ENCODE measurements around the gene TTLL3. TPM values are rescaled to one million over a fixed set of nuclear protein-coding genes. Genes with fewer than 3 reads are reported as not detected.
"Not testable (repeated sequence)": the region's sequence is repeated elsewhere in the genome, so short reads cannot be mapped to it uniquely, and the experiment has no call there.

Gene TTLL3
- total RNA-seq, 1 donor from 2014 or later, result 11.1 TPM

DNA sequence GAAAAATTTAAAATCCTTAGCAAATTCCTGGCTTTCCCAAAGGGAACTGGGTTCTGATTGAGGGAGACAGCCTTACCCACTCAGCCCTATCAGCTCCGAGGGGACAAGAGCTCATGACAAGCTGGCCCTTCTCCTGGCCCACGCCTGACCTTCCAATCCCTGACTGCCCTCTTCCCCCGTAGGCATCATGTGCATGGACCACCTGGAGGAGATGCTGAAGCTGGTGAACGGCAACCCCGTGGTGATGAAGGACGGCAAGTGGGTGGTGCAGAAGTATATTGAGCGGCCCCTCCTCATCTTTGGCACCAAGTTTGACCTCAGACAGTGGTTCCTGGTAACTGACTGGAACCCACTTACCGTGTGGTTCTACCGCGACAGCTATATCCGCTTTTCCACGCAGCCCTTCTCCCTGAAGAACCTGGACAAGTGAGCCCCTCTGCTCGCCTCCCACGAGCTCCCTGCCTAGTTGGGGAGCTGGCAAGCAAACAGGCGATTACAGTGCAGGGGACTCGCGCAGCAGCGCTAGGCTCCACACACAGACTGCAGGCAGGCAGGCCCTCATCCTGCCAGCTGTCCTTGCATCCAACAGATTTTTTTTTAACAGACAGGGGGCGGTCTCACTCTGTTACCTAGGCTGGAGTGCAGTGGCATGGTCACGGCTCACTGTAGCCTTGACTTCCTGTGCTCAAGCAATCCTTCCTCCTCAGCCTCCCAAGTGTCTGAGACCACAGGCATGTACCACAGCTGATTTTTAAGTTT is 16.9 kb downstream of the TTLL3 start:
- intact Hi-C loops (cut with DNase I), result no loop called here
- ATAC-seq (ENCODE audit: poor library complexity) (no peak), DNase-seq (no peak)

DNA sequence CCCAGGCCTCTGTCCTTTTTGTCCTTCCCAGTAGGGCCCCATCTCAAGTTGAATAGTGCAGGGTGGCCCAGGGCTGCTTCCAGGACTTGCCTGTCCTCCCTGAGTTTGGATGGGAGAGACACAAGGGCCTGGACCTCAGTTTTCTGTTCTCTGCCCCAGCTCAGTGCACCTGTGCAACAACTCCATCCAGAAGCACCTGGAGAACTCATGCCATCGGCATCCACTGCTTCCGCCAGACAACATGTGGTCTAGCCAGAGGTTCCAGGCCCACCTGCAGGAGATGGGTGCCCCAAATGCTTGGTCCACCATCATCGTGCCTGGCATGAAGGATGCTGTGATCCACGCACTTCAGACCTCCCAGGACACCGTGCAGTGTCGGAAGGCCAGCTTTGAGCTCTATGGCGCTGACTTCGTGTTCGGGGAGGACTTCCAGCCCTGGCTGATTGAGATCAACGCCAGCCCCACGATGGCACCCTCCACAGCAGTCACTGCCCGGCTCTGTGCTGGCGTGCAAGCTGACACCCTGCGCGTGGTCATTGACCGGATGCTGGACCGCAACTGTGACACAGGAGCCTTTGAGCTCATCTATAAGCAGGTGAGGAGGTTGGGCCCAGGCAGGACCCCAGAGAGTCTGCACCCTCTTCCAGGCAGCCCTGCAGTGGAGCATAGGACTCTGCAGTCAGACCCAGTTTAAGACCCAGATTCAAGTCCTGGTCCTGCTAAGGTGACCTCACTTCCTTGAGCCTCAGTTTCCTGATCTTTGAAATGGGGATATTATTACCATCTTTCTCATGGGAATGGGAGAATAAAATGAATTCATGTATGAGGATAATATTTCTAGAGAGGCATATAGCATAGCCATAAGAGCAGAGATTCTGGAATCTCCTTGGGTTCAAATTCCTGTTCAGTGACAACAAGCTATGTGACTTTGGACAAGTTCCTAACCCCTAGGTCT is 19.0 kb downstream of the TTLL3 start:
- intact Hi-C loops (cut with DNase I), result no loop called here
- DNase-seq (no peak), ATAC-seq (ENCODE audit: poor library complexity) (no peak)

DNA sequence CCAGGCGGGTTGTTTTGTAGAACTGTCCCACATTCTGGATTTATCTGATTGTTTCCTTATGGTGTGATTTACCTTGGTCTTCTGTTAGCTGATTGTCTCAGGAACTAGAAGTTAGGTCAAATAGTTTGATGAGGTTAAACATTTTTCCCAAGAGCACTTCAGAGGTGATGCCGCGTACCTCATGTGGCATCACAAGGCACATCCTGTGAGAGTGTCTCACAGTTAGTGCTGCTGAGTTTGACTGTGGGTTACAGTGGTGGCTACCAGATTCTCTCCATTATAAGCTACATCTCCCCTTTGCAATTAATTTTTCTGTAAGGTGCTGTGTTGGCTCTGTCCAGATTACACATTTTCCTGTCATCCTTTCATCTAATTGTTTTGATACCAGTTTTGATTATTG is 21.2 kb downstream of the TTLL3 start:
- intact Hi-C loops (cut with DNase I), result no loop called here
- DNase-seq (no peak), ATAC-seq (ENCODE audit: poor library complexity) (no peak)

DNA sequence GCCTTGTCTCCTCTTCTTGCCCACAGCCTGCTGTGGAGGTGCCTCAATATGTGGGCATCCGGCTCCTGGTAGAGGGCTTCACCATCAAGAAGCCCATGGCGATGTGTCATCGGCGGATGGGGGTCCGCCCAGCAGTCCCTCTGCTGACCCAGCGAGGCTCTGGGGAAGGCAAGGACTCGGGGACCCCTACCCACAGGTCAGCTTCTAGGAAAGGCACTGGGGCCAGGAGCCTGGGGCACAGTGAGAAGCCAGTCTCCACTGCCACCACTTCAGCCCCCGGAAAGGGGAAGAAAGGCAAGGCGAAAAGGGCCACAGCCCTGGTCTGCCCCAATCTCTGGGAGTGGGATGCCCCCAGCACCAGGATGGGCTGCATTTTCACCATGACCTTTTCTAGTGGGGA is 23.0 kb downstream of the TTLL3 start:
- ATAC-seq (ENCODE audit: poor library complexity) (no peak), DNase-seq (no peak)
- intact Hi-C loops (cut with DNase I), result no loop called here

DNA sequence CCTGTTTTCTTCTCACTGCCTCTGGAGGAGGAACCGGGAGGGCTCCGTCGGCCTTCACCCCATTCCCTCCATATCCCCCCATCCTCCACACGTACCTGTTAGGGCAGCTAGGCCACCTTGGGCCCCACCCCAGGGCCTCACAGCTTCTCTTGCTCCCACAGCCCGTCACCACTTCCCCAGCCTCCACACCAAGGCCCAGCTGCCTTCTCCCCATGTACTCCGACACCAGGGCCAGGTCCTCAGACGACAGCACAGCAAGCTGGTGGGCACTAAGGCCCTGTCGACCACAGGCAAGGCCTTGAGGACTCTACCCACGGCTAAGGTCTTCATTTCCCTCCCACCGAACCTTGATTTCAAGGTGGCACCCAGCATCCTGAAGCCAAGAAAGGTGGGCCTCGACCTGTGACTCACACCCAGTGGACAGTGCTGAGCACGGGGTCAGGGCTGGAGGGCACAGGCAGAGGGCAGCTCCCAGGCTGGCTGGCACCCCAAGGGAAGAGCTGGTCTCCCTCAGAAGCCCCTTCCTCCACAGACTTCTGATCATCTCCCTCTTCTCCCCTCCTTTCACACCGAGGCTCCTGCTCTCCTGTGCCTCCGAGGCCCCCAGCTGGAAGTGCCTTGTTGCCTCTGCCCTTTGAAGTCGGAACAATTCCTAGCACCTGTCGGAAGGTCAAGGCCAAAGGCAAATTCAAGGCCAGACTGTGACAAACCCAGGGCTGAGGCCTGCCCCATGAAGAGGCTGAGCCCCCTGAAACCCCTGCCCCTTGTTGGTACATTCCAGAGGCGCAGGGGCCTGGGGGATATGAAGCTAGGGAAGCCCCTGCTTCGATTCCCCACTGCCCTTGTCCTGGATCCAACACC is 24.7 kb downstream of the TTLL3 start:
- intact Hi-C loops (cut with DNase I), result no loop called here
- no peak for ATAC-seq (ENCODE audit: poor library complexity)
- DNase-seq, result no peak

DNA sequence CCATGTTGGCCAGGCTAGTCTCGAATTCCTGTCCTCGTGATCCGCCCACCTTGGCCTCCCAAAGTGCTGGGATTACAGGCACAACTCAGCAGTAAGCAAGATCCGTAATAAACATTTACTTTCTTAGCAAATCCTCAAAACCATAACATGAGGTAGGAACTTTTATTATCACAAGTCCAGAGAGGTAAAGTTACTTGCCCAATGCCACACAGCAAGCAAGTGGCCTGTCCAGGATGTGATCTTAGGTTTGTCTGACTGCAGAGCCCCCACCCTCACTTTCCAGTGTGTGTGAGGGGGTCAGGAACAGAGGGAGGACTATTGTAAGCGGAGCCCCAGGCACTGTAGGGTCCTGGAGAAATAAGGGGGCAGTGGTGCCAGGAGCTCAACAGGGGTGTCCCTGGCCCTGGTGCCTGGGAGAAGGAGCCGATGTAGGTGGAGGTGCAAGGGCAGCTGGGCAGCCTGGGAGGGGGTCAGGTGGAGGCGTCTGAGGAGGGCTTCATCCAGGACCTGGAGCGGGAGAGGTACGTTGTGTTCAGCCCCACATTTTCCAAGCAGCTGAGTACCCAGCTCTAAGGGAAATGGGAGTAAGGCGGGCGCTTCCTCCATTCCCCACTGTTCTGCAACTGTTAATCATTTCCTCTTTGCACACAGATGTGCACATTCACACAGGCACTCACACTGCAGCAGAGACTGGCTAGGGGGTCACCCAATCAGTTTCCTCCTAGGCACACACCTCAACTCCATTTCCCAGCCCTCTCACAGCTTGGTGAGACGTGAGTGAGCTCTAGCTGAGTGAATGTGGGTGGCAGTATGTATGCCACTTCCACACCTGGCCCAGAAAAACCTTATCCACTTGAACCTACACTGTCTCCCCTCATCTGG is 27.9 kb downstream of the TTLL3 start:
- intact Hi-C loops (cut with DNase I), result no loop called here
- DNase-seq, result no peak
- no peak for ATAC-seq (ENCODE audit: poor library complexity)

DNA sequence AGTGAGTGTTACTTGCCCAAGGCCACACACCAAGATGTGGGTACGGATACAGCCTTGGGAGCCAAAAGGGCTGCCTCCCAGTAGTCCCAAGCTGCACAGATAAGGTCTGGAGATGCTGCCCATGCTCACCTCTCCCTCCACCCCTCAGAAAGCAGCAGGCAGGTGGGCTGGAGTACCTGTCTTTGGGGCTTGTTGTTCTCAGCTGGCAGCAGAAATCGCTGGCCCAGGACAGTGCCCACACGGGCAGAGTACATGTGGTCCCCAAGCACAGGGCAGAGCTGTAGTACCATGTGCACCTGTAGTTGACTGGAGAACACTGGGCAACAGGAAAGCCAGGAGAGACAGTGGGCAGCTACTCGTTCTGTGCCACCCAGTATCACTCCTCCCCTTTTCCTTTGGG is 28.8 kb downstream of the TTLL3 start:
- intact Hi-C loops (cut with DNase I), result no loop called here
- DNase-seq (no peak), ATAC-seq (ENCODE audit: poor library complexity) (no peak)

DNA sequence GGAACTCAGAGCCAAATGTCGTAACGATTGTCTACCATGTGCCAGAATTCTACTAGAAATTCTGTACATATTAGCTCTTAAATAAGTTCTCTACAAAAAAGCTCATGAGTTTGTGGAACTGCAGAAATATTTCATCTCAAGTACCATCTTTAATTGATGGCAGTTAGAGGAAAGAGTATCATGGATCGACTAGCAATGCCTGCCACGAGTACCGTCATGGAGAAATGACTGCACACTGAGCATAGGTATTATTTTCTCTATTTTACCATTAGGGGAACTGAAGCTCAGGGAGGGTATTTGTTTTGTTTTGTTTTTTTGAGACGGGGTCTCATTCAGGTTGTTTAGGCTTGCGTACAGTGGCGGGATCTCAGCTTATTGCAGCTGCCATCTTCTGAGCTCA is 31.0 kb downstream of the TTLL3 start:
- DNase-seq (no peak), ATAC-seq (ENCODE audit: poor library complexity) (no peak)
- intact Hi-C loops (cut with DNase I), result no loop called here

DNA sequence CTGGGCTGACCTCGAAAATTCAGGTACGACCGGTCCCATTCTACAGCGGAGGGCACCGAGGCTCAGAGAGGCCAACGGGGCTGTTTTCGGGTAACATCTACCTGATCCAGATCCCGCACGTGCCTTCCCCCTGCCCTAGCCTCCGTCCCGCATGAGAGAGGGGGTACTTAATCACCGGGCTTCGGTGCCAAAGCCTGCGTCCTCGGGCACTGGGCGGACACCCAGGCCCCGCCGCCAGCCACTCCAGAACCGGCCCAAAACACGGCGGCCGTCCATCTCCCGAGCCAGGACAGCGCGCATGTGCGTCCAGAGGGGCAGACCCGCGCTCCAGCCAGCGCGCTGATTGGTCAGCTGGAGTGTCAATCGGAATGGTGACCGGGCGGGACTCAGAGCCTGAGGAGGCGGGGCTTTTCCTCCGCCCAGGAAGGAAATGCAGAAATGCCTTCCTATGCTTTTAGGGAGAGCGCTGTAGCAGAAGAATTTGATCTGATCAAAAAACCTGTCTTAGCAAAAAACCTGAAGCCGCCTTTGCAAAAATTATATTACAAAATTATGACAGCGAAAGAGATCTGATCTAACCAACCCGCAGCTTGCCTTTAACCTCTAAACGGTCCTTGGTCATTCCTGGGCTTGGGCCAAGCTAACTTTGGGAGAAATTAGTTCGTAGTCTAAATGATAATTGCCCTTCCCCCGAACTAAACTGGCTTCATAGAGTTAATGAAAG is 33.8 kb downstream of the TTLL3 start, which contains the start of gene RPUSD3:
Gene RPUSD3 (minus strand): TSS at position 294 of the 724 bp plus-strand sequence. CDS start 18 bp downstream, at position 276.
- ATAC-seq (ENCODE audit: poor library complexity) (peak; percentile 100), DNase-seq (peak; percentile 99)
- intact Hi-C loops (cut with DNase I), result no loop called here

DNA sequence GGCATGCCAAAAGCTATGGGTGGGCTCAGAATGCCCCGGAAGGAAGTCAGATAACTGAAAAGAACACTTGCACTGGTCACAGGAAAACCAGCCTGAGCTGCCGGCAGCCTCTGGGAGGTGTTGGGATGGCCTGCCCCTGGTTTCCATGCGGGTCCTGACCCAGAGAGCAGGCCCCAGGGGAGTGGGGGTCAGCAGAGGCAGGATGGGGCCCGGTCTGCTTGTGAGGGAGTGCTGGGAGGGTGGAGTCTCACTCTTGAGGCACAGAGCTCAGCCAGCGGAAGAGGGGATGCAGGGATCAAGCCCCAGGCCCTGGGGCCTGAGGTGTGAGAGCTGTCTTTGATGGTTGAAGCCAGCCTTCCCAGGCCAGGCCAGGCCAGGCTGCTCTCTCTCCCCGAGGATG is 36.2 kb downstream of the TTLL3 start:
- DNase-seq (no peak), ATAC-seq (ENCODE audit: poor library complexity) (no peak)
- intact Hi-C loops (cut with DNase I), result no loop called here

DNA sequence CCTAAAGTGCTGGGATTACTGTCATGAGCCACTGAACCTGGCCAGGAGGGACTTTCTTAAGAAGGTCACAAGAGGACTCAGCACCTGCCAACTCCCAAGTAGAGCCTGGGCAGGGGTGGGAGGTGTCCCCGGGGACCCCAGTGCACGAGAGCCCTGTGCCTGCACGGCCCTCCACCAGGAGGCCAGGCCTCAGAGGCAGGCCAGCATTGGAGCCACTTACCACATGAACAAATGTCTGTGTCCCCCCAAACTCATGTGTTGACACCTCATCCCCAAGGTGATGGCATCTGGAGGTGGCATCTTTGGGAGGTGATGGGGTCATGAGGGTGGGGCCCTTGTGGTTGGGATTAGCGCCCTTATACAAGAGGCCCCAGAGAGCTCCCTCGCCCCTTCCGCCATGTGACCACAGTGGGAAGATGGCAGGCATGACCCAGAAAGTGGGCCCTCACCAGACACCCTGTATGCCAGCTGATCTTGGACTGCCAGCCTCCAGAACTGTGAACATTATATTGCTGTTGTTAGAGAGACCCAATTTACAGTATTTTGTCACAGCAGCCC is 36.9 kb downstream of the TTLL3 start:
- ATAC-seq (ENCODE audit: poor library complexity), result no peak
- intact Hi-C loops (cut with DNase I), result no loop called here
- no peak for DNase-seq

DNA sequence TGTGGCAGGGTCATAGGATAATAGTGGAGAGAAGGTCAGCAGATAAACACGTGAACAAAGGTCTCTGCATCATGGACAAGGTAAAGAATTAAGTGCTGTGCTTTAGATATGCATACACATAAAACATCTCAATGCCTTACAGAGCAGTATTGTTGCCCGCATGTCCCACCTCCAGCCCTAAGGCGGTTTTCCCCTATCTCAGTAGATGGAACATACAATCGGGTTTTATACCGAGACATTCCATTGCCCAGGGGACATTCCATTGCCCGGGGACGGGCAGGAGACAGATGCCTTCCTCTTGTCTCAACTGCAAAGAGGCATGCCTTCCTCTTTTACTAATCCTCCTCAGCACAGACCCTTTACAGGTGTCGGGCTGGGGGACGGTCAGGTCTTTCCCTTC is 37.8 kb downstream of the TTLL3 start:
- ATAC-seq (ENCODE audit: poor library complexity); intact Hi-C loops (cut with DNase I); DNase-seq: not testable (repeated sequence)

DNA sequence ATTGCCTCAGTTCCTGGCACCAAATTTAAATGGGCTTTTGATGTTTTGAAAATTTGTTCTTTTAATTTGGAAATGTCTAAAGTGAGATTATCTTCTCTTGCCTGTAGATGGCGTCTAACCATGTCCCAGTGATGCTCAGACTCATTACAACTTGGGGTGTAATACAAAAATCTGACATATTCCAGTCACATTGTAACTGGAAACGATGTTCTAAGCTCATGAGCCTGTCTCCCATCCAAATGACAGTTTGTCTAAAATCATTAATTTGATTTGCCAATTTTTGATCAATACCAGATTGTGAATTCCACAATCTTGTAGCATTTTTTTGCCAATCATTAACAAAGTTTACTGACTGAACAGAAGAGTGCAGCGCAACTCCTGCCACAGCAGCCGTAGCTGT is 38.8 kb downstream of the TTLL3 start:
- DNase-seq; ATAC-seq (ENCODE audit: poor library complexity): not testable (repeated sequence)

DNA sequence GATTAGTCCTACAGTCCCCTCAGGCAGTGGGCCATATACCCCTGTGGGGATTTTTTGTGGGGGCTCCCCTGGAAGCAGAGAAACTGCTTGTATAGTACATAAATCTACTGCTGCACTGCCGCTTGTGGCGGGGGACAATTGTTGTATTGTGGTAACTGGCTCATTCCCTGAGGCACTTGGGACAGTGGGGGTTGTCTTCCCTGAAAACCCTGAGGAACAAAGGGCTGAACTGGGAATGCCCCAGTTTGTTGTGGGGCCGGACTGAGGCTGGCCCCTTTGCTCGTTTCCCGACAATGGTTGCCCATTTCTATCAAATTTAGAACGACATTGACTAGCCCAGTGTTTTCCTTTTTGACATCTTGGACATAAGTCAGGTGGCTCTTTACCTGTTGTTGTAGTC is 41.3 kb downstream of the TTLL3 start:
- DNase-seq, result peak; percentile 2
- intact Hi-C loops (cut with DNase I); ATAC-seq (ENCODE audit: poor library complexity): not testable (repeated sequence)

More for the DNA sequence above, 38.8 kb downstream of the TTLL3 start:
- intact Hi-C loops (cut with DNase I), result not testable (repeated sequence)

DNA sequence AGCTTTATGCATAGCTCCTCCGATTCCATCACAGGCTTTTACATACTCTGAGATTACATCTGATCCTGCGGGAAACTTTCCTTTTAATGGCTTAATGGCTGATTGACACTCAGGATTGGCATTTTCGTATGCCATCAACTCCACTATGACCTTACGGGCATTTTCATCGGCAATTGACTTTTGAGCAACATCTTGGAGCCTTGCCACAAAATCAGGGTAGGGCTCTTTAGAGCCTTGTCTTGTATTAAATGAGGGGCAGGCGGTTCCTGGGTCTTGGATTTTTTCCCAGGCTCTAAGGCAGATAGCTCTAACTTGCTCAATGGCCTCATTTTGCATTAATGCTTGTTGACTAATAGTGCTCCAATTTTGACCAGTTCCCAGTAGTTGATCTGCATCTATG is 41.9 kb downstream of the TTLL3 start:
- intact Hi-C loops (cut with DNase I); ATAC-seq (ENCODE audit: poor library complexity); DNase-seq: not testable (repeated sequence)

DNA sequence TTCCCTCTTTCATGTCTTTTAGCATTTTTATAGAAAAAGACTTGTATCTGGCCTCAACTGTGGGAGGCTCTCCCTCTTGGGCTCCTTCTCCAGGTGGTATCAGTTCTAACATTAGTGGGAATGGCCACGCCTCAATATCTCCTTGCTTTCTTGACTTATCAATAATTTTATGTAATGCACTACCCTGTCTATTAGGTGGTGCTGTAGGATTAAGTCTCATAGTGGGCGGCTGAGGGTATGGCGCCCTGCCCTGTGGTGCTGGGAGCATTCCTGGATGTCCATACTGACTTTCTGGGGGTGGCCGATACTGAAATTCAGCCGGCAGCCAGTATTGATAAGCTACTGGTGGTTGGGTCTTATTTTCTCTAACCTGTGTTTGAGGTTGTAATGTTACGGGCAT is 42.5 kb downstream of the TTLL3 start:
- DNase-seq (no peak), ATAC-seq (ENCODE audit: poor library complexity) (no peak)
- intact Hi-C loops (cut with DNase I), result no loop called here
